PFSK-1 (cell line): Measurements from ENCODE around the gene CTBP1.

ENCODE experiments used
- FOXP2 ChIP-seq: optimal IDR thresholded peaks from 2 replicates; pipeline ENCODE3; 2011; ENCODE audit warnings: borderline replicate concordance, control low read depth, inconsistent platforms; ENCODE audit not compliant: insufficient read depth; ENCODE audit errors: extremely low read length, extremely low read depth
- POLR2AphosphoS5 ChIP-seq: IDR thresholded peaks from 2 replicates; pipeline ENCODE4 v1.6.1; 2012; ENCODE audit warnings: low read depth, mild to moderate bottlenecking, control low read depth, low read length, moderate library complexity
- SIN3A ChIP-seq: IDR thresholded peaks from 2 replicates; pipeline ENCODE4 v1.6.1; 2012; ENCODE audit warnings: mild to moderate bottlenecking, low read length, moderate library complexity, borderline replicate concordance; ENCODE audit not compliant: insufficient read depth
- TAF1 ChIP-seq: IDR thresholded peaks from 2 replicates; pipeline ENCODE4 v1.6.1; 2012; ENCODE audit warnings: low read length, control low read depth, borderline replicate concordance; ENCODE audit not compliant: insufficient read depth

DNA sequence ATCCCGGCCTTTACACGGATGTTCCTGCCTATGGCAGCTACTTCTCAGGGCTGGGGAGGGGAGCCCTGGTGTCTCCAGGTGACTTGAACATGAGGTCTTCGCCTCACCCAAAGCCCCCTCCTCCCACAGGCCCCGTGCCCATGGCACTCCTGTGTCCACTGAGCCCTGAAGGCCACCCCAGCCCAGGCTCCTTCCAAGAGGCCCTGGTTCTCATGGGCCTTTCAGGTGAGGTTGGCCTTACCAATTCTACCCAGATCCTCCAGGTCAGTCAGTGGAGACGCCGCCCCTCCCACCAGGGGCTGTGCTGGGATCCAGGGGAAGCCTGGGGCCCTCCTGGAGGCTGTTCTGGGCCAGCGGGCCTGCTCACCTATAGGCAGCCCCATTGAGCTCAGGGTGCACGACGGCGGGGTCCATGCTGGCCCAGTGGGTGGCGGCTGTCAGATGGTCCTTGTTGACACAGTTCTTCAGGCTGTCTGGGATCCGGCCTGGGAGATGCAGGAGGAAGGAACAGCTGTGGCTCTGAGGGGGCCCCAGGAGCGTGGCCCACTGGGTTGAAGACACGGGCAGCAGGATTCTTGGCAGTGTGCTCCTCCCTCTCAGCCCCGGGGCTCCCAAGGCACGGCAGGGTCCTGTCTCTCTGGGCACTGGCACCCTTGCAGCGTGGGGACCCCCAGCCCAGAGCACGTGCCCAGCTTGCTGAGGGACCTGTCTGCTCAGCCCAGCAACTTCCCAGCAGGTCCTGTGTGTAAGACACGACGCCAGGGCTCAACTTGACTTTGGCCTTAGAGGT, 36.2 kb downstream of the CTBP1 start:
- TF ChIP-seq TAF1 (no peak), POLR2AphosphoS5 (no peak), SIN3A (no peak), FOXP2 (no peak)
